HEK293 (cell line): ENCODE measurements around the gene NPHP4.

Experiments used
- BCL11A ChIP-seq: fragments of 450-650 bp; formaldehyde crosslinking; IDR thresholded peaks from 2 replicates; pipeline ENCODE4 v1.5.1; 2016; ENCODE audit warnings: low read depth, missing biosample characterization, missing genetic modification characterization
- HOXD13 ChIP-seq: sonication (generic); formaldehyde crosslinking; IDR thresholded peaks from 2 replicates; pipeline ENCODE4 v1.8.0; 2022; ENCODE audit warnings: missing genetic modification reagents, borderline replicate concordance
- KLF8 ChIP-seq: fragments of 450-650 bp; formaldehyde crosslinking; IDR thresholded peaks from 2 replicates; pipeline ENCODE4 v1.5.1; 2016; ENCODE audit warnings: missing biosample characterization, missing genetic modification characterization
- MEIS1 ChIP-seq: sonication (generic); formaldehyde crosslinking; IDR thresholded peaks from 2 replicates; pipeline ENCODE4 v1.8.1; 2022; ENCODE audit warnings: missing genetic modification reagents, mild to moderate bottlenecking, borderline replicate concordance
- MZF1 ChIP-seq: fragments of 450-650 bp; formaldehyde crosslinking; IDR thresholded peaks from 2 replicates; pipeline ENCODE4 v1.5.1; 2017; ENCODE audit warnings: missing biosample characterization, missing genetic modification characterization, borderline replicate concordance
- RBAK ChIP-seq: fragments of 450-650 bp; formaldehyde crosslinking; IDR thresholded peaks from 2 replicates; pipeline ENCODE4 v1.5.1; 2016; ENCODE audit warnings: missing biosample characterization, missing genetic modification characterization
- SALL2 ChIP-seq: fragments of 450-650 bp; formaldehyde crosslinking; IDR thresholded peaks from 2 replicates; pipeline ENCODE4 v1.5.0; 2017; ENCODE audit warnings: missing biosample characterization, mild to moderate bottlenecking, missing genetic modification characterization, borderline replicate concordance
- TRIM28 ChIP-seq: IDR thresholded peaks from 2 replicates; pipeline ENCODE4 v1.6.1; 2011; ENCODE audit warnings: low read length, control low read depth, borderline replicate concordance
- ZFP41 ChIP-seq: fragments of 450-650 bp; formaldehyde crosslinking; IDR thresholded peaks from 2 replicates; pipeline ENCODE4 v1.5.1; 2016; ENCODE audit warnings: missing biosample characterization, missing genetic modification characterization, borderline replicate concordance
- ZNF121 ChIP-seq: fragments of 450-650 bp; formaldehyde crosslinking; IDR thresholded peaks from 2 replicates; pipeline ENCODE4 v1.5.1; 2016; ENCODE audit warnings: missing biosample characterization, missing genetic modification characterization
- ZNF138 ChIP-seq: fragments of 450-650 bp; formaldehyde crosslinking; IDR thresholded peaks from 2 replicates; pipeline ENCODE4 v1.5.1; 2016; ENCODE audit warnings: missing biosample characterization, missing genetic modification characterization, borderline replicate concordance
- ZNF202 ChIP-seq: fragments of 450-650 bp; formaldehyde crosslinking; IDR thresholded peaks from 2 replicates; pipeline ENCODE4 v1.5.1; 2016; ENCODE audit warnings: missing biosample characterization, missing genetic modification characterization, borderline replicate concordance
- ZNF23 ChIP-seq: fragments of 450-650 bp; formaldehyde crosslinking; IDR thresholded peaks from 2 replicates; pipeline ENCODE4 v1.5.1; 2016; ENCODE audit warnings: missing biosample characterization, missing genetic modification characterization, borderline replicate concordance
- ZNF266 ChIP-seq: fragments of 450-650 bp; formaldehyde crosslinking; IDR thresholded peaks from 2 replicates; pipeline ENCODE4 v1.5.1; 2016; ENCODE audit warnings: missing biosample characterization, missing genetic modification characterization, low read depth
- ZNF341 ChIP-seq: fragments of 450-650 bp; formaldehyde crosslinking; IDR thresholded peaks from 2 replicates; pipeline ENCODE4; 2016; ENCODE audit warnings: low read depth, missing biosample characterization, missing genetic modification characterization
- ZNF354C ChIP-seq: fragments of 450-650 bp; formaldehyde crosslinking; IDR thresholded peaks from 2 replicates; pipeline ENCODE4 v1.5.1; 2016; ENCODE audit warnings: missing biosample characterization, missing genetic modification characterization, low read depth, borderline replicate concordance
- ZNF521 ChIP-seq: fragments of 450-650 bp; formaldehyde crosslinking; IDR thresholded peaks from 2 replicates; pipeline ENCODE4 v1.5.1; 2017; ENCODE audit warnings: missing biosample characterization, mild to moderate bottlenecking, missing genetic modification characterization
- ZNF585B ChIP-seq: fragments of 450-650 bp; formaldehyde crosslinking; IDR thresholded peaks from 2 replicates; pipeline ENCODE4 v1.5.1; 2016; ENCODE audit warnings: missing biosample characterization, missing genetic modification characterization
- ZNF621 ChIP-seq: fragments of 450-650 bp; formaldehyde crosslinking; IDR thresholded peaks from 2 replicates; pipeline ENCODE4 v1.5.1; 2017; ENCODE audit warnings: missing biosample characterization, missing genetic modification characterization
- ZNF830 ChIP-seq: fragments of 450-650 bp; IDR thresholded peaks from 2 replicates; pipeline ENCODE4 v1.5.0; 2018; ENCODE audit warnings: missing biosample characterization, missing genetic modification characterization, low read depth, mild to moderate bottlenecking, moderate library complexity
- TF ChIP-seq, protein P1 (sequence below): fragments of 450-650 bp; formaldehyde crosslinking; IDR thresholded peaks from 2 replicates; pipeline ENCODE4 v1.5.1; 2016; ENCODE audit warnings: missing biosample characterization, missing genetic modification characterization
- TF ChIP-seq, protein P2 (sequence below): fragments of 450-650 bp; formaldehyde crosslinking; IDR thresholded peaks from 2 replicates; pipeline ENCODE4 v1.5.1; 2016; ENCODE audit warnings: missing biosample characterization, missing genetic modification characterization, borderline replicate concordance
- TF ChIP-seq, protein P3 (sequence below): fragments of 450-650 bp; formaldehyde crosslinking; IDR thresholded peaks from 2 replicates; pipeline ENCODE4; 2016; ENCODE audit warnings: missing biosample characterization, missing genetic modification characterization
- TF ChIP-seq, protein P4 (sequence below): fragments of 450-650 bp; formaldehyde crosslinking; IDR thresholded peaks from 2 replicates; pipeline ENCODE4 v1.5.0; 2017; ENCODE audit warnings: missing biosample characterization, missing genetic modification characterization, borderline replicate concordance
- TF ChIP-seq, protein P5 (sequence below): fragments of 450-650 bp; formaldehyde crosslinking; IDR thresholded peaks from 2 replicates; pipeline ENCODE4 v1.5.1; 2016; ENCODE audit warnings: missing biosample characterization, missing genetic modification characterization
- TF ChIP-seq, protein P6 (sequence below): fragments of 450-650 bp; formaldehyde crosslinking; IDR thresholded peaks from 2 replicates; pipeline ENCODE4 v1.5.1; 2016; ENCODE audit warnings: missing biosample characterization, missing genetic modification characterization

The NPHP4 gene

DNA sequence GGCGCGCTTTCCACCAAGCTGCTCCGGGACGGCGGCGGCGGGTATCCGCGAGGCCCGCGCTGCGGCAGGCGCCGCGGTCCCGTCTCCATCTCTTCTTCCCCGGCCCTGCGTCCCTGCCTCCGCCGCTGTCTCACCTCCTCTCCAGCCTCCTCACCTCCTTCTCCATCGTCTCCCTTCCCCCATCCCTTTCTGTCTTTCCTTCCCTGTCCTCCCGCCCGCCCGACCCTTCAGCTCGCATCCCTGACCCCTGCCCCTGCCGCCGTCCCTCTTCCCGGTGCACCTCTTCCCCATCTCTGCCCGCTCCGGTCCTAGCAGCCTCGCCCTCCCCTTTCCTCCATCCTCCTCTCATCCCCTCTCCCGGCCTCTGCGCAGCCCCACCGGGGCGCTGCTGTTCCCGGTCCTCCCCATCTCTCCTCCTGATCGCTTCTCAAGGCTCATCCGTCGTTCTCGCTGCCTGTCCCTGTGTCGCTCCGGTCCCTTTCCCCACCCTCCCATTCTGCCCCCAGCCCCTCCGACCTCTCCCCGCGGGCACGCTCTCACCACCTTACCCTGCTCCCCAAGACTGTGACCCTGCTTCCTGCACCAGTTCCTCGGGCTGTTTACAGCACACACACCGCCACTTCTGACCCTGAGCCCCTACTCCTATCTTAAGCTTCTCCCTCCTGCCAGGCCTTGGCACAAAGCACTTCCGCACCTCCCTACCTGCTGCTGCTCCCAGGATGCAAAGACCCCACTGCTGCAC is 760 bp upstream of the NPHP4 start (continued):
- TF ChIP-seq, protein P1, sequence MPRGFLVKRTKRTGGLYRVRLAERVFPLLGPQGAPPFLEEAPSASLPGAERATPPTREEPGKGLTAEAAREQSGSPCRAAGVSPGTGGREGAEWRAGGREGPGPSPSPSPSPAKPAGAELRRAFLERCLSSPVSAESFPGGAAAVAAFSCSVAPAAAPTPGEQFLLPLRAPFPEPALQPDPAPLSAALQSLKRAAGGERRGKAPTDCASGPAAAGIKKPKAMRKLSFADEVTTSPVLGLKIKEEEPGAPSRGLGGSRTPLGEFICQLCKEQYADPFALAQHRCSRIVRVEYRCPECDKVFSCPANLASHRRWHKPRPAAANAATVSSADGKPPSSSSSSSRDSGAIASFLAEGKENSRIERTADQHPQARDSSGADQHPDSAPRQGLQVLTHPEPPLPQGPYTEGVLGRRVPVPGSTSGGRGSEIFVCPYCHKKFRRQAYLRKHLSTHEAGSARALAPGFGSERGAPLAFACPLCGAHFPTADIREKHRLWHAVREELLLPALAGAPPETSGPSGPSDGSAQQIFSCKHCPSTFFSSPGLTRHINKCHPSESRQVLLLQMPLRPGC (tag by site-specific recombination) = 0 out of 2 replicates have a peak, but pooled peaks have one; percentile 25
- TF ChIP-seq ZNF121 (tag by site-specific recombination) (no peak), ZNF202 (tag by site-specific recombination) (no peak), TRIM28 (no peak), KLF8 (no peak), BCL11A (tag by site-specific recombination) (no peak), ZNF138 (tag by site-specific recombination) (no peak), ZNF23 (tag by site-specific recombination) (no peak), ZNF521 (tag by site-specific recombination) (no peak), SALL2 (tag by site-specific recombination) (no peak), MZF1 (tag by site-specific recombination) (no peak), ZNF830 (no peak), ZNF341 (tag by site-specific recombination) (peak; percentile 80), ZNF354C (tag by site-specific recombination) (no peak), MEIS1 (CRISPR knock-in tag) (no peak), ZNF621 (tag by site-specific recombination) (no peak), ZNF266 (tag by site-specific recombination) (peak; percentile 15; the same call in 1 of the 2 replicates), ZNF585B (tag by site-specific recombination) (0 out of 2 replicates have a peak, but pooled peaks have one; percentile 26), RBAK (tag by site-specific recombination) (no peak), ZFP41 (tag by site-specific recombination) (no peak), HOXD13 (CRISPR knock-in tag) (no peak)
- TF ChIP-seq, protein P2, sequence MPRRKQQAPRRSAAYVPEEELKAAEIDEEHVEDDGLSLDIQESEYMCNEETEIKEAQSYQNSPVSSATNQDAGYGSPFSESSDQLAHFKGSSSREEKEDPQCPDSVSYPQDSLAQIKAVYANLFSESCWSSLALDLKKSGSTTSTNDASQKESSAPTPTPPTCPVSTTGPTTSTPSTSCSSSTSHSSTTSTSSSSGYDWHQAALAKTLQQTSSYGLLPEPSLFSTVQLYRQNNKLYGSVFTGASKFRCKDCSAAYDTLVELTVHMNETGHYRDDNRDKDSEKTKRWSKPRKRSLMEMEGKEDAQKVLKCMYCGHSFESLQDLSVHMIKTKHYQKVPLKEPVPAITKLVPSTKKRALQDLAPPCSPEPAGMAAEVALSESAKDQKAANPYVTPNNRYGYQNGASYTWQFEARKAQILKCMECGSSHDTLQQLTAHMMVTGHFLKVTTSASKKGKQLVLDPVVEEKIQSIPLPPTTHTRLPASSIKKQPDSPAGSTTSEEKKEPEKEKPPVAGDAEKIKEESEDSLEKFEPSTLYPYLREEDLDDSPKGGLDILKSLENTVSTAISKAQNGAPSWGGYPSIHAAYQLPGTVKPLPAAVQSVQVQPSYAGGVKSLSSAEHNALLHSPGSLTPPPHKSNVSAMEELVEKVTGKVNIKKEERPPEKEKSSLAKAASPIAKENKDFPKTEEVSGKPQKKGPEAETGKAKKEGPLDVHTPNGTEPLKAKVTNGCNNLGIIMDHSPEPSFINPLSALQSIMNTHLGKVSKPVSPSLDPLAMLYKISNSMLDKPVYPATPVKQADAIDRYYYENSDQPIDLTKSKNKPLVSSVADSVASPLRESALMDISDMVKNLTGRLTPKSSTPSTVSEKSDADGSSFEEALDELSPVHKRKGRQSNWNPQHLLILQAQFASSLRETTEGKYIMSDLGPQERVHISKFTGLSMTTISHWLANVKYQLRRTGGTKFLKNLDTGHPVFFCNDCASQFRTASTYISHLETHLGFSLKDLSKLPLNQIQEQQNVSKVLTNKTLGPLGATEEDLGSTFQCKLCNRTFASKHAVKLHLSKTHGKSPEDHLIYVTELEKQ = no peak; the same call in 1 of the 2 replicates
- TF ChIP-seq, protein P3, sequence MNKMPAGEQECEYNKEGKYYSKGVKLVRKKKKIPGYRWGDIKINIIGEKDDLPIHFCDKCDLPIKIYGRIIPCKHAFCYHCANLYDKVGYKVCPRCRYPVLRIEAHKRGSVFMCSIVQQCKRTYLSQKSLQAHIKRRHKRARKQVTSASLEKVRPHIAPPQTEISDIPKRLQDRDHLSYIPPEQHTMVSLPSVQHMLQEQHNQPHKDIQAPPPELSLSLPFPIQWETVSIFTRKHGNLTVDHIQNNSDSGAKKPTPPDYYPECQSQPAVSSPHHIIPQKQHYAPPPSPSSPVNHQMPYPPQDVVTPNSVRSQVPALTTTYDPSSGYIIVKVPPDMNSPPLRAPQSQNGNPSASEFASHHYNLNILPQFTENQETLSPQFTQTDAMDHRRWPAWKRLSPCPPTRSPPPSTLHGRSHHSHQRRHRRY = no peak
- TF ChIP-seq, protein P4, sequence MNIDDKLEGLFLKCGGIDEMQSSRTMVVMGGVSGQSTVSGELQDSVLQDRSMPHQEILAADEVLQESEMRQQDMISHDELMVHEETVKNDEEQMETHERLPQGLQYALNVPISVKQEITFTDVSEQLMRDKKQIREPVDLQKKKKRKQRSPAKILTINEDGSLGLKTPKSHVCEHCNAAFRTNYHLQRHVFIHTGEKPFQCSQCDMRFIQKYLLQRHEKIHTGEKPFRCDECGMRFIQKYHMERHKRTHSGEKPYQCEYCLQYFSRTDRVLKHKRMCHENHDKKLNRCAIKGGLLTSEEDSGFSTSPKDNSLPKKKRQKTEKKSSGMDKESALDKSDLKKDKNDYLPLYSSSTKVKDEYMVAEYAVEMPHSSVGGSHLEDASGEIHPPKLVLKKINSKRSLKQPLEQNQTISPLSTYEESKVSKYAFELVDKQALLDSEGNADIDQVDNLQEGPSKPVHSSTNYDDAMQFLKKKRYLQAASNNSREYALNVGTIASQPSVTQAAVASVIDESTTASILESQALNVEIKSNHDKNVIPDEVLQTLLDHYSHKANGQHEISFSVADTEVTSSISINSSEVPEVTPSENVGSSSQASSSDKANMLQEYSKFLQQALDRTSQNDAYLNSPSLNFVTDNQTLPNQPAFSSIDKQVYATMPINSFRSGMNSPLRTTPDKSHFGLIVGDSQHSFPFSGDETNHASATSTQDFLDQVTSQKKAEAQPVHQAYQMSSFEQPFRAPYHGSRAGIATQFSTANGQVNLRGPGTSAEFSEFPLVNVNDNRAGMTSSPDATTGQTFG (tag by site-specific recombination) = no peak
- TF ChIP-seq, protein P5, sequence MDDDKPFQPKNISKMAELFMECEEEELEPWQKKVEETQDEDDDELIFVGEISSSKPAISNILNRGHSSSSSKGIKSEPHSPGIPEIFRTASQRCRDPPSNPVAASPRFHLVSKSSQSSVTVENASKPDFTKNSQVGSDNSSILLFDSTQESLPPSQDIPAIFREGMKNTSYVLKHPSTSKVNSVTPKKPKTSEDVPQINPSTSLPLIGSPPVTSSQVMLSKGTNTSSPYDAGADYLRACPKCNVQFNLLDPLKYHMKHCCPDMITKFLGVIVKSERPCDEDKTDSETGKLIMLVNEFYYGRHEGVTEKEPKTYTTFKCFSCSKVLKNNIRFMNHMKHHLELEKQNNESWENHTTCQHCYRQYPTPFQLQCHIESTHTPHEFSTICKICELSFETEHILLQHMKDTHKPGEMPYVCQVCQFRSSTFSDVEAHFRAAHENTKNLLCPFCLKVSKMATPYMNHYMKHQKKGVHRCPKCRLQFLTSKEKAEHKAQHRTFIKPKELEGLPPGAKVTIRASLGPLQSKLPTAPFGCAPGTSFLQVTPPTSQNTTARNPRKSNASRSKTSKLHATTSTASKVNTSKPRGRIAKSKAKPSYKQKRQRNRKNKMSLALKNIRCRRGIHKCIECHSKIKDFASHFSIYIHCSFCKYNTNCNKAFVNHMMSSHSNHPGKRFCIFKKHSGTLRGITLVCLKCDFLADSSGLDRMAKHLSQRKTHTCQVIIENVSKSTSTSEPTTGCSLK (tag by site-specific recombination) = no peak
- TF ChIP-seq, protein P6, sequence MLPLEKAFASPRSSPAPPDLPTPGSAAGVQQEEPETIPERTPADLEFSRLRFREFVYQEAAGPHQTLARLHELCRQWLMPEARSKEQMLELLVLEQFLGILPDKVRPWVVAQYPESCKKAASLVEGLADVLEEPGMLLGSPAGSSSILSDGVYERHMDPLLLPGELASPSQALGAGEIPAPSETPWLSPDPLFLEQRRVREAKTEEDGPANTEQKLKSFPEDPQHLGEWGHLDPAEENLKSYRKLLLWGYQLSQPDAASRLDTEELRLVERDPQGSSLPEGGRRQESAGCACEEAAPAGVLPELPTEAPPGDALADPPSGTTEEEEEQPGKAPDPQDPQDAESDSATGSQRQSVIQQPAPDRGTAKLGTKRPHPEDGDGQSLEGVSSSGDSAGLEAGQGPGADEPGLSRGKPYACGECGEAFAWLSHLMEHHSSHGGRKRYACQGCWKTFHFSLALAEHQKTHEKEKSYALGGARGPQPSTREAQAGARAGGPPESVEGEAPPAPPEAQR (tag by site-specific recombination) = no peak
